HCT116 (cell line): ENCODE results near the gene HOXD3. TPM values are rescaled to one million over a fixed set of nuclear protein-coding genes. Genes with fewer than 3 reads are reported as not detected.
A peak's percentile ranks its signal among the peaks of the same experiment; 100 is the strongest.

Experiments
- ATAC-seq: fragments of 200-7000 bp; cut with Tn5 transposase; 2 replicates; pipeline ENCODE4 v1.9.1; 2020; ENCODE audit warnings: mild to moderate bottlenecking, moderate library complexity
- BruUV-seq: library from RNA; stranded (reverse); fragments of 400-500 nt; replicated peaks from 2 replicates; lab custom pipeline; 2021; lab: Mats Ljungman, UMichigan
- CTCF ChIA-PET: fragments of 300-600 bp; sonication (Branson Sonifier 250); formaldehyde crosslinking; loops from one replicate; lab custom pipeline; 2021; ENCODE audit warnings: antibody characterized with exemption; lab: Charles Lee
- POLR2A ChIA-PET: fragments of 300-600, 350-600 bp; sonication (Branson Sonifier 250); formaldehyde crosslinking; loops from one replicate; lab custom pipeline; 2021; ENCODE audit warnings: antibody characterized with exemption; lab: Charles Lee
- RAD21 ChIA-PET, 2 experiments: fragments of 300-600 bp; sonication (Branson Sonifier 250); formaldehyde crosslinking; loops; one replicate each; lab custom pipeline; 2023; ENCODE audit warnings: low total read pairs in 2 of 2; ENCODE audit not compliant: uncharacterized antibody in 2 of 2, unreplicated experiment in 2 of 2, low non-redundant PET in 1 of 2; lab: Charles Lee
- DNase-seq: peaks from one replicate; pipeline ENCODE4 v3.0.0-alpha.2; 2010; ENCODE audit warnings: low read depth, low spot score
- H2AFZ ChIP-seq: fragments of 200-600 bp; shearing (Covaris generic), sonication (generic); 2 replicates; pipeline ENCODE4 v1.6.1; 2017; ENCODE audit warnings: low read depth, mixed run types, mixed read lengths, antibody characterized with exemption, low read length; ENCODE audit not compliant: poor library complexity, severe bottlenecking
- H3K27ac ChIP-seq: 2 replicates; pipeline ENCODE4 v1.5.1; 2012; ENCODE audit warnings: low read depth, low read length
- H3K27me3 ChIP-seq: fragments of 200-600 bp; sonication (generic); 2 replicates; pipeline ENCODE4 v1.6.1; 2016; ENCODE audit warnings: mixed run types, low read length, mixed read lengths; ENCODE audit not compliant: insufficient read depth
- H3K36me3 ChIP-seq, 2 experiments: fragments of 200-500 bp in 1 of 2; fragments of 200-600 bp in 1 of 2; sonication (Bioruptor generic) in 1 of 2; sonication (generic) in 1 of 2; 2 replicates each; pipeline versions ENCODE4 v1.5.1 to v1.6.1; 2014 to 2016; ENCODE audit warnings: low read length in 2 of 2, inconsistent platforms in 1 of 2, mixed read lengths in 1 of 2, mixed run types in 1 of 2; ENCODE audit not compliant: insufficient read depth in 2 of 2, control insufficient read depth in 1 of 2
- H3K4me1 ChIP-seq, 2 experiments: fragments of 200-600 bp in 1 of 2; sonication (generic) in 1 of 2; 2 replicates each; pipeline versions ENCODE4 v1.5.1 to v1.6.1; 2012 to 2017; ENCODE audit warnings: low read length in 2 of 2, inconsistent platforms in 1 of 2, mild to moderate bottlenecking in 1 of 2, mixed read lengths in 1 of 2, mixed run types in 1 of 2, moderate library complexity in 1 of 2; ENCODE audit not compliant: insufficient read depth in 2 of 2, control insufficient read depth in 1 of 2
- H3K4me2 ChIP-seq: fragments of 200-600 bp; sonication (generic); 2 replicates; pipeline ENCODE4 v1.6.1; 2017; ENCODE audit warnings: mixed run types, low read length, mixed read lengths
- H3K4me3 ChIP-seq, 2 experiments: fragments of 200-600 bp in 1 of 2; sonication (generic) in 1 of 2; replicated peaks in 1 of 2; 2 replicates each; pipeline ENCODE4 v1.5.1; 2011 to 2016; ENCODE audit warnings: low read length in 2 of 2, control low read depth in 1 of 2, low read depth in 1 of 2, mild to moderate bottlenecking in 1 of 2, mixed read lengths in 1 of 2, mixed run types in 1 of 2
- H3K79me2 ChIP-seq: fragments of 200-600 bp; sonication (generic); 2 replicates; pipeline ENCODE4 v1.6.1; 2017; ENCODE audit warnings: mild to moderate bottlenecking, mixed run types, low read length, moderate library complexity, mixed read lengths; ENCODE audit not compliant: insufficient read depth
- H3K9ac ChIP-seq: fragments of 200-600 bp; sonication (generic); 2 replicates; pipeline ENCODE4 v1.6.1; 2016; ENCODE audit warnings: low read length, mixed read lengths
- H3K9me2 ChIP-seq: fragments of 200-600 bp; sonication (generic), shearing (Covaris generic); 2 replicates; pipeline ENCODE4 v1.6.1; 2017; ENCODE audit warnings: mixed run types, mild to moderate bottlenecking, moderate library complexity; ENCODE audit not compliant: insufficient read depth
- H3K9me3 ChIP-seq, 2 experiments: fragments of 200-500 bp in 1 of 2; fragments of 200-600 bp in 1 of 2; sonication (Bioruptor generic) in 1 of 2; sonication (generic) in 1 of 2; 2 replicates each; pipeline ENCODE4 v1.6.1; 2014 to 2017; ENCODE audit warnings: low read length in 2 of 2, mixed read lengths in 2 of 2, inconsistent platforms in 1 of 2, low read depth in 1 of 2, mild to moderate bottlenecking in 1 of 2, mixed run types in 1 of 2, moderate library complexity in 1 of 2; ENCODE audit not compliant: control insufficient read depth in 1 of 2, insufficient read depth in 1 of 2
- H4K20me1 ChIP-seq: fragments of 200-600 bp; sonication (generic), shearing (Covaris generic); 2 replicates; pipeline ENCODE4 v1.6.1; 2017; ENCODE audit warnings: mixed run types, mild to moderate bottlenecking, moderate library complexity; ENCODE audit not compliant: insufficient read depth
- CTCF ChIP-seq, 3 experiments: fragments of 200-600 bp in 1 of 3; sonication (generic) in 1 of 3; IDR thresholded peaks in 2 of 3; conservative IDR thresholded peaks in 1 of 3; 2 replicates each; pipeline ENCODE4 v1.5.1; 2012 to 2017; ENCODE audit warnings: low read depth in 2 of 3, low read length in 2 of 3, antibody characterized with exemption in 1 of 3, borderline replicate concordance in 1 of 3, control low read depth in 1 of 3, mild to moderate bottlenecking in 1 of 3, mixed read lengths in 1 of 3, mixed run types in 1 of 3, moderate library complexity in 1 of 3; ENCODE audit not compliant: insufficient read depth in 1 of 3
- EGR1 ChIP-seq: IDR thresholded peaks from 2 replicates; pipeline ENCODE4 v1.6.1; 2012; ENCODE audit warnings: low read depth
- ELF1 ChIP-seq: IDR thresholded peaks from 2 replicates; pipeline ENCODE4 v1.6.1; 2012; ENCODE audit warnings: low read depth, borderline replicate concordance
- EZH2 ChIP-seq: fragments of 200-600 bp; sonication (generic); IDR thresholded peaks from 2 replicates; pipeline ENCODE4 v1.6.1; 2017; ENCODE audit warnings: antibody characterized with exemption, mixed run types
- FOSL1 ChIP-seq: IDR thresholded peaks from 2 replicates; pipeline ENCODE4 v1.6.1; 2012; ENCODE audit warnings: low read depth
- POLR2AphosphoS5 ChIP-seq: IDR thresholded peaks from 2 replicates; pipeline ENCODE4 v1.6.1; 2011; ENCODE audit warnings: mild to moderate bottlenecking, low read depth, low read length, moderate library complexity
- REST ChIP-seq: IDR thresholded peaks from 2 replicates; pipeline ENCODE4 v1.6.1; 2012; ENCODE audit warnings: low read depth
- SIN3A ChIP-seq: IDR thresholded peaks from 2 replicates; pipeline ENCODE4 v1.6.1; 2012; ENCODE audit warnings: low read depth
- ZBTB33 ChIP-seq: IDR thresholded peaks from 2 replicates; pipeline ENCODE4 v1.6.1; 2011; ENCODE audit warnings: mild to moderate bottlenecking, low read length, moderate library complexity; ENCODE audit not compliant: insufficient replicate concordance; ENCODE audit errors: extremely low read depth
- ZFX ChIP-seq: fragments of 450-650 bp; IDR thresholded peaks from 2 replicates; pipeline ENCODE4 v1.6.1; 2017
- intact Hi-C: fragments of 100-400 bp; cut with micrococcal nuclease; formaldehyde crosslinking; loops from 2 replicates; pipeline ENCODE4 v1.10.0; 2022
- total RNA-seq: library from RNA; stranded (reverse); gene quantifications from one replicate; pipeline ENCODE4 v1.2.1, GENCODE V29; 2021; ENCODE audit not compliant: unreplicated experiment

The HOXD3 gene
- total RNA-seq, 1 experiment from 2014 or later = 1.4 TPM

GRCh38 chr2:176129813-176130146 lies 27.3 kb upstream of the HOXD3 start:
- POLR2A ChIA-PET = no interaction called here
- no peak for TF ChIP-seq ZBTB33
- peak; percentile 49; the same call in 1 of the 2 replicates for TF ChIP-seq SIN3A
- TF ChIP-seq, all 23 proteins: peak for 1
- H3K27me3 ChIP-seq = no peaks in the 10 kb centered on the region
- no peak for DNase-seq
- H2AFZ ChIP-seq = no peak overlapping the region
- H3K4me1 ChIP-seq = peaks cover 6 to 17% of the 10 kb centered on the region in 2 experiments; a peak in 3 of 4 replicates
- no TSS peak for BruUV-seq
- RAD21 ChIA-PET = no interaction called here
- no peaks in the 10 kb centered on the region for H3K9me2 ChIP-seq
- no peaks in the 10 kb centered on the region for H3K36me3 ChIP-seq
- H3K9ac ChIP-seq = peak overlapping the region; percentile 31; the same call in 1 of the 2 replicates
- ATAC-seq = no peak
- CTCF ChIA-PET = interaction anchor here (0.7 to 3.7 kb wide), 6 partner anchors 10 to 524 kb away, joined by 3 to 19 read pairs (median 4); no protein-coding TSS in a partner anchor
- peak overlapping the region; percentile 69 for H3K27ac ChIP-seq
- intact Hi-C loops = loop anchor here (5.0 kb wide), 3 partner anchors 703 to 1628 kb away; no protein-coding TSS in a partner anchor
- H3K79me2 ChIP-seq = no peaks in the 10 kb centered on the region
- H3K4me2 ChIP-seq = peak overlapping the region; percentile 84
- H3K9me3 ChIP-seq = no peaks in the 10 kb centered on the region
- H4K20me1 ChIP-seq = no peaks in the 10 kb centered on the region
- peak overlapping the region; percentile 40 to 58 for H3K4me3 ChIP-seq

- no peaks in the 10 kb centered on the region for H3K9me3 ChIP-seq
- peak overlapping the region; percentile 32 for H3K9ac ChIP-seq
- ChIA-PET RAD21 (no interaction called here), POLR2A (no interaction called here), CTCF (interaction anchor here (0.7 to 3.7 kb wide), 7 partner anchors 10 to 524 kb away, joined by 3 to 19 read pairs (median 5); no protein-coding TSS in a partner anchor)
- peaks cover 6 to 18% of the 10 kb centered on the region in 2 experiments; a peak in 3 of 4 replicates for H3K4me1 ChIP-seq
- H3K36me3 ChIP-seq = no peaks in the 10 kb centered on the region
- DNase-seq (no peak), ATAC-seq (peak; percentile 72)
- peak overlapping the region; percentile 96 for H2AFZ ChIP-seq
- H3K27ac ChIP-seq = peak overlapping the region; percentile 69
- H3K79me2 ChIP-seq = no peaks in the 10 kb centered on the region
- H3K4me3 ChIP-seq = peak overlapping the region; percentile 40 to 58
- no peaks in the 10 kb centered on the region for H4K20me1 ChIP-seq
- peak overlapping the region; percentile 84 for H3K4me2 ChIP-seq
- no TSS peak for BruUV-seq
- no peaks in the 10 kb centered on the region for H3K27me3 ChIP-seq
- intact Hi-C loops = no loop called here
- H3K9me2 ChIP-seq = no peaks in the 10 kb centered on the region
- TF ChIP-seq ELF1 (no peak), CTCF (IDR thresholded peaks at IDR 0.05 in 2 of 3, conservative IDR thresholded peaks at IDR 0.05 in 1 of 3; ENCODE audit: borderline replicate concordance in 1 of 3, insufficient read depth in 1 of 3, low read depth in 2 of 3, low read length in 2 of 3) (no peak), FOSL1 (no peak), REST (no peak), EGR1 (peak; percentile 77), ZFX (peak; percentile 59), EZH2 (no peak), POLR2AphosphoS5 (0 out of 2 replicates have a peak, but pooled peaks have one; percentile 25)
These were observed 26.8 kb upstream of the HOXD3 start for GRCh38 chr2:176130147-176130956.
